IMR-90 (cell line): ENCODE measurements around the gene CPNE9.

Source experiments
- BHLHE40 ChIP-seq: fragments of 150-350 bp; IDR thresholded peaks from 2 replicates; pipeline ENCODE4 v1.6.1; 2016; ENCODE audit warnings: mild to moderate bottlenecking, low read depth, low read length
- CEBPB ChIP-seq: IDR thresholded peaks from 2 replicates; pipeline ENCODE4 v1.6.1; 2012; ENCODE audit warnings: low read depth, low read length, improper control_type of control experiment
- FOS ChIP-seq: fragments of 150-350 bp; IDR thresholded peaks from 2 replicates; pipeline ENCODE4 v1.6.1; 2016; ENCODE audit warnings: low read depth, low read length
- MAFK ChIP-seq: IDR thresholded peaks from 2 replicates; pipeline ENCODE4 v1.6.1; 2012; ENCODE audit warnings: low read depth, low read length, improper control_type of control experiment
- MXI1 ChIP-seq: IDR thresholded peaks from 2 replicates; pipeline ENCODE4 v1.6.1; 2012; ENCODE audit warnings: low read depth, mild to moderate bottlenecking, low read length, moderate library complexity, borderline replicate concordance
- NFE2L2 ChIP-seq: fragments of 150-350 bp; IDR thresholded peaks from 2 replicates; pipeline ENCODE4 v1.6.1; 2016; ENCODE audit warnings: low read depth, mild to moderate bottlenecking, low read length
- POLR2A ChIP-seq: IDR thresholded peaks from 2 replicates; pipeline ENCODE4 v1.6.1; 2012; ENCODE audit warnings: mild to moderate bottlenecking, low read depth, low read length
- RFX5 ChIP-seq: IDR thresholded peaks from 2 replicates; pipeline ENCODE4 v1.8.0; 2012; ENCODE audit warnings: low read depth, mild to moderate bottlenecking, low read length, moderate library complexity
- TF ChIP-seq, protein P1 (sequence below): conservative IDR thresholded peaks from 2 replicates; pipeline ENCODE4 v1.5.1; 2012; ENCODE audit warnings: mild to moderate bottlenecking, low read depth, low read length, improper control_type of control experiment
- TF ChIP-seq, protein P2 (sequence below): fragments of 150-350 bp; IDR thresholded peaks from 2 replicates; pipeline ENCODE4 v1.6.1; 2017; ENCODE audit warnings: mild to moderate bottlenecking, antibody characterized with exemption, low read length, low read depth

DNA sequence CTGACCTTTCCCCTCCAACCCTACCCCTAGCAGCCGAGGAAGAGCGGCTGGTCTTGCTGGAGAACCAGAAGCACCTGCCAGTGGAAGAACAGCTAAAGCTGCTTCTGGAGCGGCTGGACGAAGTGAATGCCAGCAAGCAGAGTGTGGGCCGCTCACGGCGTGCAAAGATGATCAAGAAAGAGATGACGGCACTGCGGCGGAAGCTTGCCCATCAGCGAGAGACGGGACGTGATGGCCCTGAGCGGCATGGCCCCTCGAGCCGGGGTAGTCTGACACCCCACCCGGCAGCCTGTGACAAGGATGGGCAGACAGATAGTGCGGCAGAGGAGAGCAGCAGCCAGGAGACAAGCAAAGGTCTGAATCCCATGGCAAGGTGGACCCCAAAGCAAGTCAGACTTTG lies 39.9 kb downstream of the CPNE9 start:
- TF ChIP-seq, protein P1, sequence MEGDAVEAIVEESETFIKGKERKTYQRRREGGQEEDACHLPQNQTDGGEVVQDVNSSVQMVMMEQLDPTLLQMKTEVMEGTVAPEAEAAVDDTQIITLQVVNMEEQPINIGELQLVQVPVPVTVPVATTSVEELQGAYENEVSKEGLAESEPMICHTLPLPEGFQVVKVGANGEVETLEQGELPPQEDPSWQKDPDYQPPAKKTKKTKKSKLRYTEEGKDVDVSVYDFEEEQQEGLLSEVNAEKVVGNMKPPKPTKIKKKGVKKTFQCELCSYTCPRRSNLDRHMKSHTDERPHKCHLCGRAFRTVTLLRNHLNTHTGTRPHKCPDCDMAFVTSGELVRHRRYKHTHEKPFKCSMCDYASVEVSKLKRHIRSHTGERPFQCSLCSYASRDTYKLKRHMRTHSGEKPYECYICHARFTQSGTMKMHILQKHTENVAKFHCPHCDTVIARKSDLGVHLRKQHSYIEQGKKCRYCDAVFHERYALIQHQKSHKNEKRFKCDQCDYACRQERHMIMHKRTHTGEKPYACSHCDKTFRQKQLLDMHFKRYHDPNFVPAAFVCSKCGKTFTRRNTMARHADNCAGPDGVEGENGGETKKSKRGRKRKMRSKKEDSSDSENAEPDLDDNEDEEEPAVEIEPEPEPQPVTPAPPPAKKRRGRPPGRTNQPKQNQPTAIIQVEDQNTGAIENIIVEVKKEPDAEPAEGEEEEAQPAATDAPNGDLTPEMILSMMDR: no peak
- TF ChIP-seq NFE2L2 (no peak), POLR2A (no peak), MXI1 (no peak), CEBPB (no peak), RFX5 (no peak), MAFK (no peak), FOS (no peak), BHLHE40 (no peak)
- TF ChIP-seq, protein P2, sequence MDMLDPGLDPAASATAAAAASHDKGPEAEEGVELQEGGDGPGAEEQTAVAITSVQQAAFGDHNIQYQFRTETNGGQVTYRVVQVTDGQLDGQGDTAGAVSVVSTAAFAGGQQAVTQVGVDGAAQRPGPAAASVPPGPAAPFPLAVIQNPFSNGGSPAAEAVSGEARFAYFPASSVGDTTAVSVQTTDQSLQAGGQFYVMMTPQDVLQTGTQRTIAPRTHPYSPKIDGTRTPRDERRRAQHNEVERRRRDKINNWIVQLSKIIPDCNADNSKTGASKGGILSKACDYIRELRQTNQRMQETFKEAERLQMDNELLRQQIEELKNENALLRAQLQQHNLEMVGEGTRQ: no peak
